Measurements from ENCODE around the gene MEF2C.

The MEF2C gene

DNA sequence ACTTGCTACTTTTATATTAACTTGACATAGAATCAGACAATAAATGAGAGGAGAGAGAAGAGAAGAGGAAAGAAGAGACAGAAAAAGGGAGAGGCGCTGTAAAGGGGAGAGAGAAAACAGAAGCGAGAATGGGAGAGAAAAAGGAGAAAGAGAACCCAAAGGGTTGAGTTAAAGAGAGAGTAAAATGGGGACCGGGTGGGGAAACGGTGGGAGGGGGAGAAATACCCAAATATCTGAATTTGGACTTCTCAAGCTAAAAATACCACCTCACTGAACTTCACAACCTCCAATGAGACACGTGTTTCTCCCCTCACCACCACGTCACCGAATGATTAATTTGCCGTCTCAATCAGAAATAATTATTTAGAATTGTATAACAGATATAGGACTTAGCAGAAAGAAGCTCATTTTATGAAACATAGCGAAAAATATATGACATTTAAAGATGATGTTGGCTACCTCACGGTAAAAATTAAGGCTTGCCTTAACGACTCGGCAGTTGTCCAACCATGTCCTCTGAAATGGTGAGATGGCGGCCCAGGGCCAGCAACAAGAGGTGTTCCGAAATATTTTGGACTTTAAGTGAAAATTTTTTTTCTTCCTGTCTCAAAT lies 204.1 kb downstream of the MEF2C start:
- Mint-ChIP-seq H3K36me3 (ENCODE audit: low read depth) (no peaks in the 10 kb centered on the region), H3K9me3 (no peaks in the 10 kb centered on the region), H3K4me3 (no peak overlapping the region), H3K4me1 (ENCODE audit: low read depth) (peaks cover 53% of the 10 kb centered on the region), H3K27ac (no peak overlapping the region), H3K27me3 (peaks cover 88% of the 10 kb centered on the region)
- intact Hi-C loops (cut with micrococcal nuclease): loop anchor here (10.0 kb wide), 1 partner anchor 414 kb away; the partner anchor contains the start of gene TMEM161B

GRCh38 chr5:88677943-88678769 lies 204.8 kb downstream of the MEF2C start:
- H3K36me3 Mint-ChIP-seq (ENCODE audit: low read depth): no peaks in the 10 kb centered on the region
- no peaks in the 10 kb centered on the region for H3K9me3 Mint-ChIP-seq
- no peak overlapping the region for H3K27ac Mint-ChIP-seq
- intact Hi-C loops (cut with micrococcal nuclease): loop anchor here (10.0 kb wide), 1 partner anchor 413 kb away; the partner anchor contains the start of gene TMEM161B
- H3K4me3 Mint-ChIP-seq: no peak overlapping the region
- peaks cover 88% of the 10 kb centered on the region for H3K27me3 Mint-ChIP-seq
- peaks cover 54% of the 10 kb centered on the region for H3K4me1 Mint-ChIP-seq (ENCODE audit: low read depth)

DNA sequence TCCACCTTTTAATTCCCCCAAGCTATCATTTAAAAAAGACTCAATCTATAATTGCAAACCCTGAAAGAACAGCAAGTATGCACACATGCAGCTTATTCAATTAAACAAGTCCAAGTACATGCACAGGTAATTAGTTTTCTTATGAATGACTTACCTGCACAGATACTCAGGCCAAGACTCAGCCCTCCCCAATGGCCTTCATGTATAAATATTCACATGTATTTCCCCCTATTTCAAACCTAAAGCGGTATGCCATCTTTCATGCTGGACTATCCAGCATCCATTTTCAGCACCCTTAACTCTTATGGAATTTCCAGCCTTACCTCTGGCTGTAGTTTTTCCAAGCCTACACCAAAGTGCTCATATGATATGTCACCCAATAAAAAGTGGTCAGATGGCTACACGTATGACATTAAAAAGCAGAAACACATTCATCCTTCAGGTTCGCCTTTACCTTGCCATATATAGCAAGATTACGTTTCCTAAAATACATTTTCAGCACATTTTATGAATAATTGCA lies 205.5 kb downstream of the MEF2C start:
- Mint-ChIP-seq H3K27ac (no peak overlapping the region), H3K27me3 (peaks cover 88% of the 10 kb centered on the region), H3K9me3 (no peaks in the 10 kb centered on the region), H3K4me3 (no peak overlapping the region), H3K4me1 (ENCODE audit: low read depth) (peaks cover 59% of the 10 kb centered on the region), H3K36me3 (ENCODE audit: low read depth) (no peaks in the 10 kb centered on the region)
- intact Hi-C loops (cut with micrococcal nuclease): loop anchor here (10.0 kb wide), 1 partner anchor 413 kb away; the partner anchor contains the start of gene TMEM161B

DNA sequence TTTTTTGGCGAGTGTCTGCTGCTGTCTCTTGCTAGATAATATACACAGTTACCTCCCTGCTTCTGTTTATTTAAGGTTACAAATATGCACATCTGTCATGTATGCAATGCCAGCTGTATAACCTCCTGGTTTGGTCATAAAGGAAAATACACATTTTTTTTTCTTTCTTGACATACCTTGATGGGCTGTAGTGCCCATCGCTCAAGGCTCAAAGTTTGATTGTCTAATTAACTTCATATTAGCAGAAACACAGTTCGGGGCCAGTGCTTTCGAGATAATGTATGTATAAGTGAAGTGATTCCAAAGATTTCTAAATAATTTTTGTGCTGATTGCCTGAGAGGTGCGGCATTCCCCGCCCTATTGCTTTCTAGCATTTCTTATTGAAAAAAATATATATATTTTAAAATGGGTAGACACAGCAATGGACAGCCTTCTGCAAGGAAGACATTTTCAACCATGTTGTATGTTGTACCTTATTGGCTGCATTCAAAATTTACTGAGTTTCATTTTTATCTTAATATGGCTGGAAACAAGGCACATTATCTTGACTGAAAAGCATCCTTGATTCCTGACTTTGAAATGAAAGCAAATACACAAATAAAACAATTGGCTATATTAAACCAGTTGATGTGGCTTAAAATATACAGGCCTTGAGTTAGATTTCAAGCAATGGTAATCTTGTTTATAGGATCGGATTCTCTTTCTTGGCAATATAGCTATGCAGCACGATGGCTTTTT lies 206.2 kb downstream of the MEF2C start:
- no peaks in the 10 kb centered on the region for H3K36me3 Mint-ChIP-seq (ENCODE audit: low read depth)
- intact Hi-C loops (cut with micrococcal nuclease): loop anchor here (10.0 kb wide), 1 partner anchor 412 kb away; the partner anchor contains the start of gene TMEM161B
- H3K27ac Mint-ChIP-seq: no peak overlapping the region
- peaks cover 91% of the 10 kb centered on the region for H3K27me3 Mint-ChIP-seq
- H3K4me1 Mint-ChIP-seq (ENCODE audit: low read depth): peaks cover 66% of the 10 kb centered on the region
- no peaks in the 10 kb centered on the region for H3K9me3 Mint-ChIP-seq
- H3K4me3 Mint-ChIP-seq: no peak overlapping the region

DNA sequence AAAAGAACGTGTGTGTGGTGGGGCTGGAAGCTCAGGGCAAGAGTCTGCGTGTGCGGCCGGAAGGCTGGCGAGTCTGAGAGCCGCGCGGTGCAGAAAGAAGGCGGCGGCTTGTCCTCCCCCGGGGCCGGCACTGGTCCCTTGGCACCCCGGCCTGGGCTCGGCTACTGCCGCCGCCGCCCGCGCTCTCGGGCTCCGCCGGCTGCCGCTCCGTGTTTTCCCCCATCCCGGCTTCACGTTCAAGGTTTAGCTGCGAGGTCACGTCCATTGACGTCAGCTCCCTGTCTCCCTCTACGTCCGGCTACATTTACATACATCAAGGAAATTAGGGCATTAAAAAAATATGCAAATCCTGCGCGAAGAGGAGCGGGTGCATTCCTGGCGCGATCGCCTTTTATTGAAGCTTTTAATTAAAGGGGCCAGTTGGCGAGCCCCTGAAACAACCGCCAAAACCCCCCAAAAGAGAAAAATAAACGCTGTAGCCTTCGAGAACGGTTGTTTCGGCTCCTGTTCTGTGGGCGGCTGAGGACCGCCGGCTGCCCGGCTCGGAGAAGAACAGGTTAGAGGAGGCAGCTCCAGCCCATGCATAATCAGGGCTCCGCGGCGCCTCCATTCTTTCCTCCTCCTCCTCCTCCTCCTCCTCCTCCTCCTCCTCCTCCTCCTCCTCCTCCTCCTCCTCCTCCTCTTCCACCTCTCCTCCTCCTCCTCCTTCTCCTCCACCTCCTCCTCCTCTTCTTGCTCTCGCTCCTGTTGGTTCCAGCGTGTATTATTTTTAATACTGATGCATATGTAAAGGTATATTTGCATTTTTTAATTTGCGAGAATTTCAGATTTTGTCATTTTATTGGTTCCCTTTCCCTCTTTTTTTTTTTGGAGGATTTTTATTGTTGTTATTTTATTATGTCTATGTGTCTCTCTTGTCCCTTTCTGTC lies 207.0 kb downstream of the MEF2C start:
- intact Hi-C loops (cut with micrococcal nuclease): loop anchor here (10.0 kb wide), 1 partner anchor 411 kb away; the partner anchor contains the start of gene TMEM161B
- no peaks in the 10 kb centered on the region for H3K9me3 Mint-ChIP-seq

DNA sequence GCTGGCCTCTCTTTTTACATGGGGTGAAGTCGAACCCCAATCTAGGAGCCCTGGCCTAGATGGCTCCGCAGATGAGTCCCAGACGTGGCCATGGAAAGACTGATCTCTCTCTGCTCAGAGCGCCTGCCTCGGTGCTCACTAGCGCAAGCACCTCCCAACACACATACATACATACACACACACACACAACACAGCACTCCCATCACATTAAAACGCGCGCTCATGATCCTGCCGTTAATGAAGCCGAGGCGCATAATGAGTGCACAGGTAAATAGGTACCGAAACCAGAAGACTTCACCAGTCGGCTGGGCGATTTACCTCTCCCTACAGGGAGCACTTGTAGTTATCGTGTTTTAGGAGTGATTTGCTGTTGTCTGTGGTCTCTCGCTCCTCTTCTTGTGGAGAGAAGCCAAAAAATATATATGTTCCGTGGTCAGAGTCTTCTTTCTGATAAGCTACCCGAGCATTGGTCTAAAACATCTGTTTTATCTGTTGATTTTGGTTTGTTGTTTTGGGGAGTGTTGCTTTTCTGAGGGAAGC lies 207.7 kb downstream of the MEF2C start:
- no peak overlapping the region for H3K27ac Mint-ChIP-seq
- no peaks in the 10 kb centered on the region for H3K9me3 Mint-ChIP-seq
- intact Hi-C loops (cut with micrococcal nuclease): loop anchor here (10.0 kb wide), 1 partner anchor 410 kb away; the partner anchor contains the start of gene TMEM161B
- no peaks in the 10 kb centered on the region for H3K36me3 Mint-ChIP-seq (ENCODE audit: low read depth)
- peaks cover 87% of the 10 kb centered on the region for H3K27me3 Mint-ChIP-seq
- H3K4me3 Mint-ChIP-seq: peak overlapping the region; percentile 83
- H3K4me1 Mint-ChIP-seq (ENCODE audit: low read depth): peaks cover 63% of the 10 kb centered on the region

More for the DNA sequence above, 207.0 kb downstream of the MEF2C start:
- peak overlapping the region; percentile 83 for H3K4me3 Mint-ChIP-seq
- no peak overlapping the region for H3K27ac Mint-ChIP-seq
- no peaks in the 10 kb centered on the region for H3K36me3 Mint-ChIP-seq (ENCODE audit: low read depth)
- peaks cover 69% of the 10 kb centered on the region for H3K4me1 Mint-ChIP-seq (ENCODE audit: low read depth)
- H3K27me3 Mint-ChIP-seq: peaks cover 91% of the 10 kb centered on the region

- intact Hi-C loops (cut with micrococcal nuclease): loop anchor here (10.0 kb wide), 1 partner anchor 410 kb away; the partner anchor contains the start of gene TMEM161B
- H3K4me1 Mint-ChIP-seq (ENCODE audit: low read depth): peaks cover 60% of the 10 kb centered on the region
Observed at GRCh38 chr5:88674356-88675167, 208.4 kb downstream of the MEF2C start.

GRCh38 chr5:88673253-88674105 lies 209.5 kb downstream of the MEF2C start:
- H3K4me3 Mint-ChIP-seq: peak overlapping the region; percentile 83
- peaks cover 86% of the 10 kb centered on the region for H3K27me3 Mint-ChIP-seq
- no peaks in the 10 kb centered on the region for H3K9me3 Mint-ChIP-seq
- no peaks in the 10 kb centered on the region for H3K36me3 Mint-ChIP-seq (ENCODE audit: low read depth)
- intact Hi-C loops (cut with micrococcal nuclease): loop anchor here (10.0 kb wide), 1 partner anchor 409 kb away; the partner anchor contains the start of gene TMEM161B
- no peak overlapping the region for H3K27ac Mint-ChIP-seq
- H3K4me1 Mint-ChIP-seq (ENCODE audit: low read depth): peaks cover 55% of the 10 kb centered on the region

More at GRCh38 chr5:88674356-88675167, 208.4 kb downstream of the MEF2C start:
- no peaks in the 10 kb centered on the region for H3K9me3 Mint-ChIP-seq
- no peak overlapping the region for H3K27ac Mint-ChIP-seq
- H3K27me3 Mint-ChIP-seq: peaks cover 86% of the 10 kb centered on the region
- H3K4me3 Mint-ChIP-seq: peak overlapping the region; percentile 83
- H3K36me3 Mint-ChIP-seq (ENCODE audit: low read depth): no peaks in the 10 kb centered on the region

DNA sequence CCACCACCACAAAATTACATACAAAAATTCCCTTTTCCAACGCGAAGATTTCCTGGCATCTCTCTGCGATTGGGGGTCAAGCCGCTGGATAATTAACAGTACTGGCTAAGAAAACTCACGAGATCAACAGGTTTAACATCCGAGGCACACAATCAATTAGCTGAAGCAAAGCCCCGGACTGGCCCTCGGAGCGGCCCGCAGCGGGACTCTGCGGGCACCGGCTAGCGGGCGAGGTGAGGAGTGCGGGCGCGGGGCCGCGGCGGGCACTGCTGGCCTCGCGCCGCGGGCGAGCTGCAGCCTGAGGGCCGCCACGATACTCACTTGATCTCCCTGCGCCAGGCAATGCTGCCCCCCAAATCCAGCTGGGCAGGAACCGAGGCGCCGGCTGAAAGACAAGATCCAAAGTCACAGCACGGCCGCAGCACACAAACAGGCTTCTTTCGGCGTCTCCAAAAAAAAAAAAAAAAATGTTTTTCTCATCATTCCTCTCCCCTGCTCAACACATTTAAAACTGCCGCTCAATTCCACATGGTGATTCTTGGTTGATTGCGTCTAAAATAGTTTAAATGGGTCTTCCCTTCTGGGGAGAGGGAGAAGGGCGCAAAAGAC lies 210.2 kb downstream of the MEF2C start:
- peaks cover 50% of the 10 kb centered on the region for H3K4me1 Mint-ChIP-seq (ENCODE audit: low read depth)
- no peaks in the 10 kb centered on the region for H3K9me3 Mint-ChIP-seq
- peaks cover 87% of the 10 kb centered on the region for H3K27me3 Mint-ChIP-seq
- intact Hi-C loops (cut with micrococcal nuclease): loop anchor here (10.0 kb wide), 1 partner anchor 408 kb away; the partner anchor contains the start of gene TMEM161B
- H3K4me3 Mint-ChIP-seq: no peak overlapping the region
- H3K27ac Mint-ChIP-seq: no peak overlapping the region
- H3K36me3 Mint-ChIP-seq (ENCODE audit: low read depth): no peaks in the 10 kb centered on the region

GRCh38 chr5:88671505-88672499 lies 211.2 kb downstream of the MEF2C start:
- no peaks in the 10 kb centered on the region for H3K9me3 Mint-ChIP-seq
- peaks cover 58% of the 10 kb centered on the region for H3K4me1 Mint-ChIP-seq (ENCODE audit: low read depth)
- intact Hi-C loops (cut with micrococcal nuclease): loop anchor here (10.0 kb wide), 1 partner anchor 407 kb away; the partner anchor contains the start of gene TMEM161B
- H3K27ac Mint-ChIP-seq: no peak overlapping the region
- H3K4me3 Mint-ChIP-seq: peak overlapping the region; percentile 37
- peaks cover 90% of the 10 kb centered on the region for H3K27me3 Mint-ChIP-seq
- H3K36me3 Mint-ChIP-seq (ENCODE audit: low read depth): no peaks in the 10 kb centered on the region
